ENCODE data around the gene ACOT12.

Gene ACOT12

DNA sequence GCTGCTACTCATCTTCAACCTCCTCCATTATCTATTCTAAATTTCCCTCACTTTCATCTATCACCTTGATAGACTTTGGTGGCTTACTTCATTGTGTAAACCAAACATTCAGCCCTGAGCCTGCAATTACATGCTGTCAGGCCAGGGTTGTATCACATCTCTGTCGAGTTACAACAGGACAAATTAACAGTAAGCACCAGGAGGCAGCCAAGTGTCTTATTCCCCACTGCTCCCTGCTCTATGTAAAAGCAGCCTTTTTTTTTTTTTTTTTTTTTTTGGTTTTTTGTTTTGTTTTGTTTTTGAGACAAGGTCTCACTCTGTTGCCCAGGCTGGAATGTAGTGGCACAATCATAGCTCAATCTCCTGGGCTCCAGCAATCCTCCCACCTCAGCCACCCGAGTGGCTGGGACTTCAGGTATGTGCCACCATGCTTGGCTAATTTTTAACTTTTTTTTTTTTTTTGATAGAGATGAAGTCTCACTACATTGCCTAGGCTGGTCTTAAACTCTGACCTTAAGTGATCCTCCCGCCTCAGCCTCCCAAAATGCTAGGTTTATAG, 107.8 kb downstream of the ACOT12 start:
- no peak for DNase-seq

DNA sequence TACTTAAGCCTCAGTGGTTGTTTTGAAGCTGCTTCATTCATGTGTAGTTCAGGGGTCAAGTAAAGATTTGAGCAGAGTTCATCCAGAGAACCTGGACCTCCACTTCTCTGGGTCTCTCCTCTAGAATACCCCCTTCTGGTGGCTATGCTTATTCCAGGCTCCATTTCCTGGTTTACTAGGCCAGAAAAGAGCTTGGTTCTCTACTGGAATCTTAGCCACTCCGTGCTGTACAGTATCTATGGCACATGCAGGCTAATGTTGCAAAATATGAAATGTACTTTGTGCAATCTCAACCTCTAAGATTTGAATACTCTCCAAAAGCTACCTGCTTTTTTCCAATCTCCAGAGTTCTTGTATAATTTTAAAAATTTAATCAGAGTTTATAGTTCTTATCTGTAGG, 110.0 kb downstream of the ACOT12 start:
- DNase-seq, result no peak
